HFFc6 (cell line): ENCODE results near the gene RPH3AL. TPM values are rescaled to one million over a fixed set of nuclear protein-coding genes. Genes with fewer than 3 reads are reported as not detected.

Experiments used
- DNase-seq: peaks from one replicate; pipeline ENCODE4 v3.0.0-alpha.2; 2018
- H3K27ac Mint-ChIP-seq: 2 replicates; pipeline ENCODE4 v1.8.0; 2020; ENCODE audit warnings: mild to moderate bottlenecking, mixed read lengths
- H3K27me3 Mint-ChIP-seq: 2 replicates; pipeline ENCODE4 v1.8.0; 2021; ENCODE audit warnings: mild to moderate bottlenecking, moderate library complexity, mixed read lengths; ENCODE audit not compliant: insufficient read depth
- H3K36me3 Mint-ChIP-seq: 2 replicates; pipeline ENCODE4 v1.8.0; 2021; ENCODE audit warnings: low read depth, mixed read lengths
- H3K4me1 Mint-ChIP-seq: 2 replicates; pipeline ENCODE4 v1.8.0; 2020; ENCODE audit warnings: low read depth, mixed read lengths
- H3K4me3 Mint-ChIP-seq: 2 replicates; pipeline ENCODE4 v1.8.0; 2020; ENCODE audit warnings: mild to moderate bottlenecking, moderate library complexity, mixed read lengths
- H3K9me3 Mint-ChIP-seq: 2 replicates; pipeline ENCODE4 v1.8.0; 2020; ENCODE audit warnings: mild to moderate bottlenecking, mixed read lengths
- CTCF ChIP-seq: fragments of 200-600 bp; sonication (generic); IDR thresholded peaks from 2 replicates; pipeline ENCODE4 v1.5.0; 2021; ENCODE audit warnings: antibody characterized with exemption, mild to moderate bottlenecking
- total RNA-seq, 6 experiments: library from RNA; stranded (reverse); fragmentation: NEBNext Ultra II Directional; extraction: Animal tissue kit (Norgen Biotek cat#: 25700); gene quantifications; 2 replicates in 1 of 6; 3 replicates in 5 of 6; pipeline ENCODE4 v1.2.3, GENCODE V29; 2021

RPH3AL gene
- total RNA-seq, 6 experiments from 2014 or later = 1.4 to 2.4 (median 2.0) TPM

- DNase-seq = no peak
- Mint-ChIP-seq H3K36me3 (peaks cover 5% of the 10 kb centered on the region), H3K9me3 (no peaks in the 10 kb centered on the region), H3K27ac (no peak overlapping the region), H3K4me1 (no peaks in the 10 kb centered on the region), H3K4me3 (no peak overlapping the region), H3K27me3 (peaks cover 37% of the 10 kb centered on the region)
- TF ChIP-seq CTCF = no peak
Measured at GRCh38 chr17:282000-282911, 70.4 kb downstream of the RPH3AL start.

GRCh38 chr17:281365-281999 lies 71.1 kb downstream of the RPH3AL start:
- no peak for DNase-seq
- H3K36me3 Mint-ChIP-seq = peaks cover 5% of the 10 kb centered on the region
- no peaks in the 10 kb centered on the region for H3K9me3 Mint-ChIP-seq
- no peak overlapping the region for H3K4me3 Mint-ChIP-seq
- H3K27me3 Mint-ChIP-seq = peaks cover 37% of the 10 kb centered on the region
- no peak overlapping the region for H3K27ac Mint-ChIP-seq
- no peak for TF ChIP-seq CTCF
- H3K4me1 Mint-ChIP-seq = no peaks in the 10 kb centered on the region

- peaks cover 40% of the 10 kb centered on the region for H3K27me3 Mint-ChIP-seq
- DNase-seq = no peak
- no peaks in the 10 kb centered on the region for H3K9me3 Mint-ChIP-seq
- no peak for TF ChIP-seq CTCF
- no peaks in the 10 kb centered on the region for H3K4me1 Mint-ChIP-seq
- no peak overlapping the region for H3K27ac Mint-ChIP-seq
- no peak overlapping the region for H3K4me3 Mint-ChIP-seq
- peaks cover 5% of the 10 kb centered on the region for H3K36me3 Mint-ChIP-seq
Measured at GRCh38 chr17:280901-281300, 71.7 kb downstream of the RPH3AL start.

- Mint-ChIP-seq H3K4me1 (no peaks in the 10 kb centered on the region), H3K9me3 (no peaks in the 10 kb centered on the region), H3K36me3 (peaks cover 5% of the 10 kb centered on the region), H3K27ac (no peak overlapping the region), H3K27me3 (peaks cover 40% of the 10 kb centered on the region), H3K4me3 (no peak overlapping the region)
- DNase-seq = no peak
- no peak for TF ChIP-seq CTCF
Measured at GRCh38 chr17:280216-280615, 72.4 kb downstream of the RPH3AL start.

GRCh38 chr17:279776-280175 lies 72.8 kb downstream of the RPH3AL start:
- DNase-seq = no peak
- H3K36me3 Mint-ChIP-seq = peaks cover 5% of the 10 kb centered on the region
- H3K9me3 Mint-ChIP-seq = no peaks in the 10 kb centered on the region
- H3K4me1 Mint-ChIP-seq = no peaks in the 10 kb centered on the region
- H3K27me3 Mint-ChIP-seq = peaks cover 40% of the 10 kb centered on the region
- TF ChIP-seq CTCF = no peak
- no peak overlapping the region for H3K4me3 Mint-ChIP-seq
- H3K27ac Mint-ChIP-seq = no peak overlapping the region
